Caco-2 (cell line): ENCODE results near the gene NMNAT2. TPM values are rescaled to one million over a fixed set of nuclear protein-coding genes. Genes with fewer than 3 reads are reported as not detected.
A peak's percentile ranks its signal among the peaks of the same experiment; 100 is the strongest.

ENCODE experiments used
- BruUV-seq: library from RNA; stranded (reverse); fragments of 400-500 nt; replicated peaks from 2 replicates; lab custom pipeline; 2021; lab: Mats Ljungman, UMichigan
- CTCF ChIA-PET: fragments of 300-600 bp; sonication (Branson Sonifier 250); formaldehyde crosslinking; loops from one replicate; lab custom pipeline; 2022; ENCODE audit warnings: antibody characterized with exemption; lab: Charles Lee
- POLR2A ChIA-PET: fragments of 300-600 bp; sonication (Branson Sonifier 250); formaldehyde crosslinking; loops from one replicate; lab custom pipeline; 2022; ENCODE audit warnings: antibody characterized with exemption; lab: Charles Lee
- DNase-seq, 2 experiments: peaks; one replicate each; pipeline versions ENCODE4 v3.0.0 to v3.0.0-alpha.2; 2020 to 2022
- H3K27me3 ChIP-seq: replicated peaks from 2 replicates; pipeline ENCODE4 v1.6.0; 2011; ENCODE audit warnings: low read length; ENCODE audit not compliant: control insufficient read depth, insufficient read depth
- H3K36me3 ChIP-seq: 2 replicates; pipeline ENCODE4 v1.5.1; 2011; ENCODE audit warnings: low read length; ENCODE audit not compliant: control insufficient read depth, insufficient read depth
- H3K4me1 ChIP-seq: fragments of 250-450 bp; sonication (Bioruptor Pico); 2 replicates; pipeline ENCODE4 v1.5.1; 2020; ENCODE audit warnings: mild to moderate bottlenecking
- H3K4me3 ChIP-seq: 2 replicates; pipeline ENCODE4 v1.5.1; 2011; ENCODE audit warnings: low read depth, mild to moderate bottlenecking, control low read depth, low read length
- H3K9me3 ChIP-seq: fragments of 250-450 bp; sonication (Bioruptor Pico); 2 replicates; pipeline ENCODE4 v1.5.1; 2020; ENCODE audit warnings: mild to moderate bottlenecking, moderate library complexity
- H3K27ac Mint-ChIP-seq: one replicate; pipeline ENCODE4 v1.8.0; 2022; ENCODE audit warnings: mixed read lengths; ENCODE audit not compliant: unreplicated experiment
- H3K27me3 Mint-ChIP-seq: one replicate; pipeline ENCODE4 v1.8.0; 2022; ENCODE audit warnings: mixed read lengths; ENCODE audit not compliant: insufficient read depth, unreplicated experiment
- H3K36me3 Mint-ChIP-seq: one replicate; pipeline ENCODE4 v1.8.0; 2022; ENCODE audit warnings: mild to moderate bottlenecking, mixed read lengths; ENCODE audit not compliant: insufficient read depth, unreplicated experiment
- H3K4me1 Mint-ChIP-seq: one replicate; pipeline ENCODE4 v1.8.0; 2022; ENCODE audit warnings: low read depth, mixed read lengths; ENCODE audit not compliant: unreplicated experiment
- H3K4me3 Mint-ChIP-seq: one replicate; pipeline ENCODE4 v1.8.0; 2022; ENCODE audit warnings: mild to moderate bottlenecking, moderate library complexity, mixed read lengths; ENCODE audit not compliant: unreplicated experiment
- H3K9me3 Mint-ChIP-seq: one replicate; pipeline ENCODE4 v1.8.0; 2022; ENCODE audit warnings: mixed read lengths; ENCODE audit not compliant: unreplicated experiment
- intact Hi-C: fragments of 100-400 bp; cut with micrococcal nuclease; formaldehyde crosslinking; loops from one replicate; pipeline ENCODE4 v1.10.0; 2022; ENCODE audit not compliant: unreplicated experiment
- total RNA-seq: library from RNA; stranded (reverse); gene quantifications from 2 replicates; pipeline ENCODE4 v1.2.3, GENCODE V29; 2022
- TF ChIP-seq, protein P1 (sequence below), 2 experiments: fragments of 200-600 bp in 1 of 2; IDR thresholded peaks; 1 replicate in 1 of 2; 2 replicates in 1 of 2; pipeline versions ENCODE4 v1.5.1 to v1.8.0; 2011 to 2022; ENCODE audit warnings: antibody characterized with exemption in 1 of 2, control low read depth in 1 of 2, inconsistent platforms in 1 of 2, low read depth in 1 of 2, low read length in 1 of 2, mild to moderate bottlenecking in 1 of 2, moderate library complexity in 1 of 2; ENCODE audit not compliant: insufficient read depth in 1 of 2, severe bottlenecking in 1 of 2, unreplicated experiment in 1 of 2

Gene NMNAT2
- total RNA-seq, 1 experiment from 2014 or later: 16.4 TPM

DNA sequence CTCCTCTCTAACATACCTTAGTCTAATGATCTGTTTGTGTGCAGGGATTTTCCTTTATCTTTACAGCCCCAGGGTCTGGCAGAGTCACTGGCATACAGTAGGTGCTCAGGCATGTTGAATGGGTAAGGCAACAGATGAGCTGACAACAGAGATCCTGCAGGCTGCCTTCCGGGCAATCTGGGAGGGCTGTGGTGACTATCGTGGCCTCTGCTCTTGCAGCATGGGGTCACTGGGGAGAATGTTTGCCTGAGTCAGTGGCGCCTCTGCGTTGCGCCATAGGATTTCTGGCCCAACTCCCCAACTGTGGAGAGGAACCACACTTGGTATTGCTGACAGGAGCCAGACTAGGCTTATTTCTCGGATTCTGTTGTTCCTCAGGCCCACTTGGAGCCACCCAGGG, 138.3 kb downstream of the NMNAT2 start:
- H3K36me3 Mint-ChIP-seq: peaks cover 3% of the 10 kb centered on the region
- no peaks in the 10 kb centered on the region for H3K9me3 Mint-ChIP-seq
- H3K4me1 Mint-ChIP-seq: peaks cover 37% of the 10 kb centered on the region
- CTCF ChIA-PET: no interaction called here
- H3K4me3 ChIP-seq: no peak overlapping the region
- H3K27me3 ChIP-seq: no peaks in the 10 kb centered on the region
- peak in 1 of 2 experiments; percentile 72 for DNase-seq
- TF ChIP-seq, protein P1, sequence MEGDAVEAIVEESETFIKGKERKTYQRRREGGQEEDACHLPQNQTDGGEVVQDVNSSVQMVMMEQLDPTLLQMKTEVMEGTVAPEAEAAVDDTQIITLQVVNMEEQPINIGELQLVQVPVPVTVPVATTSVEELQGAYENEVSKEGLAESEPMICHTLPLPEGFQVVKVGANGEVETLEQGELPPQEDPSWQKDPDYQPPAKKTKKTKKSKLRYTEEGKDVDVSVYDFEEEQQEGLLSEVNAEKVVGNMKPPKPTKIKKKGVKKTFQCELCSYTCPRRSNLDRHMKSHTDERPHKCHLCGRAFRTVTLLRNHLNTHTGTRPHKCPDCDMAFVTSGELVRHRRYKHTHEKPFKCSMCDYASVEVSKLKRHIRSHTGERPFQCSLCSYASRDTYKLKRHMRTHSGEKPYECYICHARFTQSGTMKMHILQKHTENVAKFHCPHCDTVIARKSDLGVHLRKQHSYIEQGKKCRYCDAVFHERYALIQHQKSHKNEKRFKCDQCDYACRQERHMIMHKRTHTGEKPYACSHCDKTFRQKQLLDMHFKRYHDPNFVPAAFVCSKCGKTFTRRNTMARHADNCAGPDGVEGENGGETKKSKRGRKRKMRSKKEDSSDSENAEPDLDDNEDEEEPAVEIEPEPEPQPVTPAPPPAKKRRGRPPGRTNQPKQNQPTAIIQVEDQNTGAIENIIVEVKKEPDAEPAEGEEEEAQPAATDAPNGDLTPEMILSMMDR (IDR thresholded peaks at IDR 0.05; ENCODE audit: insufficient read depth in 1 of 2, low read depth in 1 of 2, low read length in 1 of 2, severe bottlenecking in 1 of 2, unreplicated experiment in 1 of 2): no peak
- H3K9me3 ChIP-seq: no peaks in the 10 kb centered on the region
- H3K27ac Mint-ChIP-seq: peak overlapping the region; percentile 59
- H3K27me3 Mint-ChIP-seq: no peaks in the 10 kb centered on the region
- POLR2A ChIA-PET: no interaction called here
- peaks cover 1% of the 10 kb centered on the region; the same call in 1 of the 2 replicates for H3K36me3 ChIP-seq
- intact Hi-C loops: loop anchor here (2.0 kb wide), 1 partner anchor 191 kb away; no protein-coding TSS in a partner anchor
- no peak overlapping the region for H3K4me3 Mint-ChIP-seq
- H3K4me1 ChIP-seq: peaks cover 60% of the 10 kb centered on the region
- no TSS peak for BruUV-seq

GRCh38 chr1:183278739-183279591, 139.2 kb downstream of the NMNAT2 start:
- intact Hi-C loops: no loop called here
- ChIA-PET POLR2A (no interaction called here), CTCF (interaction anchor here (1.4 kb wide), 1 partner anchor 8 kb away, joined by 3 read pairs; no protein-coding TSS in a partner anchor)
- no peak overlapping the region for H3K4me3 ChIP-seq
- TF ChIP-seq, protein P1 (IDR thresholded peaks at IDR 0.05; ENCODE audit: insufficient read depth in 1 of 2, low read depth in 1 of 2, low read length in 1 of 2, severe bottlenecking in 1 of 2, unreplicated experiment in 1 of 2): no peak
- H3K27me3 ChIP-seq: no peaks in the 10 kb centered on the region
- H3K36me3 ChIP-seq: peaks cover 1% of the 10 kb centered on the region; the same call in 1 of the 2 replicates
- BruUV-seq: no TSS peak
- Mint-ChIP-seq H3K27ac (no peak overlapping the region), H3K36me3 (peaks cover 6% of the 10 kb centered on the region), H3K9me3 (no peaks in the 10 kb centered on the region), H3K4me3 (no peak overlapping the region), H3K4me1 (peaks cover 37% of the 10 kb centered on the region), H3K27me3 (no peaks in the 10 kb centered on the region)
- H3K4me1 ChIP-seq: peaks cover 65% of the 10 kb centered on the region
- H3K9me3 ChIP-seq: no peaks in the 10 kb centered on the region
- DNase-seq: no peak

DNA sequence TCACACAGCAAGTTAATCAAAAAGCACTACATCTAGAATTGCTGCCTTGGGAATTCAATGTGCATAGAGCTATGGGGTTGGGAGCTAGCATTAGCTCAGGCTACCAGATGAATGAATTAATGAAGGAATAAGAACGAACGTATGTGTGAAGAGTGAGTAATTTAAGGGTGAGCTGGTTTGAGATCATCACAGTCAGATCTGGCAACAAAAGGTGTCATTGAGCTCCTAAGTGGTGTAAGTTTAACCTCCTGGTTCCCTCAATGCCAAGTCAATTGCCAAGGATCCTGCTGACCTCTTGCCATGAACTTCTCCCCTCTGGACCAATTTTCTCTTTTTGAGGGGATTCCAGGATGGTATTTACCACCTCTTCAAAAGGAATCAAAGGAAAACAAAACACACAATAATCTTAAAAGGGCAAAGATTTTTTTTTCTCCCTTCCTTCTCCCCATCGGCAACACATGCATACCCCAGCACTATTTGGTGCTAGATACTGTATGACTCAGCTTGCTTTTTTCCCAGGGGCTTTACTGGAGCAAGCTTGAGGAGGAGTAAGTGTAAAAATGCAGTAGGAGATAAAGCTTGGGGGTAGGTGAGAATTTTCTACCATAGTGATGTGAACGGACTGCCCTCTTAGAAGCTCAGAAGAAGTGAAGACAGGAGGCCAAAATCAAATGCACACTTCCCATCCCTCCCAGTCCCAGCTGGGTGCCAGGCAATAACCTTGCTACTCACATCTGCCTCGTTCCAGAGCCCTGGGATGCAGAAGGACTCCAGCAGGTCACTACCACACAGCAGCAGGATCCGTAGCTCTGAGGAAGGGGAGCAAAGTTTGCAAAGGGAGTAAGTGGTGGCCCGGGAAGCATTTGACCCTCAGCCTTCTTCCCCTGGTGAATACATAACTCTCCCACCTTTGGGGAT, 140.1 kb downstream of the NMNAT2 start:
- Mint-ChIP-seq H3K27me3 (no peaks in the 10 kb centered on the region), H3K9me3 (no peaks in the 10 kb centered on the region), H3K4me3 (no peak overlapping the region), H3K36me3 (peaks cover 6% of the 10 kb centered on the region), H3K4me1 (peaks cover 45% of the 10 kb centered on the region), H3K27ac (peak overlapping the region; percentile 16)
- ChIA-PET CTCF (interaction anchor here (1.2 to 1.4 kb wide), 2 partner anchors 9 to 40 kb away, joined by 3 read pairs; no protein-coding TSS in a partner anchor), POLR2A (no interaction called here)
- TF ChIP-seq, protein P1 (IDR thresholded peaks at IDR 0.05; ENCODE audit: insufficient read depth in 1 of 2, low read depth in 1 of 2, low read length in 1 of 2, severe bottlenecking in 1 of 2, unreplicated experiment in 1 of 2): no peak
- Histone ChIP-seq H3K4me3 (no peak overlapping the region), H3K4me1 (peaks cover 72% of the 10 kb centered on the region), H3K9me3 (no peaks in the 10 kb centered on the region), H3K27me3 (no peaks in the 10 kb centered on the region), H3K36me3 (peaks cover 1% of the 10 kb centered on the region; the same call in 1 of the 2 replicates)
- DNase-seq: no peak
- intact Hi-C loops: loop anchor here (2.0 kb wide), 3 partner anchors 41 to 309 kb away; no protein-coding TSS in a partner anchor
- no TSS peak for BruUV-seq
